GM19324 (cell line): ENCODE measurements around the gene UGT1A9.

Experiments
- ATAC-seq: cut with Tn5 transposase; IDR thresholded peaks from one replicate; pipeline ENCODE4 v1.9.1; 2021; ENCODE audit warnings: mild to moderate bottlenecking, moderate library complexity; ENCODE audit not compliant: unreplicated experiment, low FRiP score

The UGT1A9 gene

DNA sequence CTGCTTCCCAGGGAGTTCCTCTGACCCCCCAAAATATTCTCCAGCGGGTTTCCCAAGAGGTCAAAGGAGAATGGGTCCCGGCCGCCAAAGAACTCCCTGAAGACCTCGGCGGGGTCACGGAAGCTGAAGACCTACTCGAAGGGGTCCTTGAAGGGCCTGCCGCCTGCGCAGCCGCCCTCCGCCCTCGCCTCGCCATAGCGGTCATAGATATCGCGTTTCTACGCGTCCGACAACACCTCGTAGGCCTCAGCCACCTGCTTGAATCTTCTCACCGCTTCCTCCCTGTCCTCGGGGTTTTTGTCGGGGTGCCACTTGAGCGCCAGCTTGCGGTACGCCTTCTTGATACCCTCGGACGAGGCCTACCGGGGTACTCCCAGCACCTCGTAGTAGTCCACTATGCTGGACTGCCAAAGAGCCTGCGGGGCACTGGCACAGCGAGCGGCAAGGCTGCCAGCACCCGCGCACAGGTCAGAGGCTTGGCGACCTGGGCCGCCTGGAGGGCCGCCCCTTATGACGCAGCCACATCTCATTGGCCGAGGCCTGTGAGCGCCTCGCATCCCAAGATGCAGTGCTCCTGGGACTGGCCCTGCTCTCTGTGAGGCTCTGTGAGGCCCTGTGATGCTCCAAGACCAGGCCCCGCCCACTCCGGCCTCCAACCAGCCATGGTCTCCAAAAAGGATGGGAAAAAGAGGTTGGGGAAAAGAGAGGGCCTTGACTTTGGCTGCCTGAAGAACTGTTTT lies 83.3 kb downstream of the UGT1A9 start:
- ATAC-seq: no peak

DNA sequence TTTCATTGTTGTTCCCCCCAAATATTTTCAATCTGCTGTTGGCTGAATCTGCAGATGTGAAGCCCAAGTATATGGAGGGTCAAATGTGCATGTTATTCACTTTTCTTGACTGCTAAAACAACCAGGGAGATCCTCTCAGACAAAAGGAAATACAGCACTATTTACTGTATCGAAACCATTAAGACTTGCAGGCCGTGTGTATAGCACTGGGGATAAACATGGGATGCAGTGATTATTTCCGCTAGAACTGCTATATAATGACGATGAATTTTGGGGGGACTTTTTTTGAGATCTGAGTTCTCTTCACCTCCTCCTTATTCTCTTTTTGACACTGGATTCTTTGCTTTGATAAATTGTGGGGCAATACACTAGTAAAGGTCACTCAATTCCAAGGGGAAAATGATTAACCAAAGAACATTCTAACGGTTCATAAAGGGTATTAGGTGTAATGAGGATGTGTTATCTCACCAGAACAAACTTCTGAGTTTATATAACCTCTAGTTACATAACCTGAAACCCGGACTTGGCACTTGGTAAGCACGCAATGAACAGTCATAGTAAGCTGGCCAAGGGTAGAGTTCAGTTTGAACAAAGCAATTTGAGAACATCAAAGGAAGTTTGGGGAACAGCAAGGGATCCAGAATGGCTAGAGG lies 84.9 kb downstream of the UGT1A9 start:
- ATAC-seq: no peak

DNA sequence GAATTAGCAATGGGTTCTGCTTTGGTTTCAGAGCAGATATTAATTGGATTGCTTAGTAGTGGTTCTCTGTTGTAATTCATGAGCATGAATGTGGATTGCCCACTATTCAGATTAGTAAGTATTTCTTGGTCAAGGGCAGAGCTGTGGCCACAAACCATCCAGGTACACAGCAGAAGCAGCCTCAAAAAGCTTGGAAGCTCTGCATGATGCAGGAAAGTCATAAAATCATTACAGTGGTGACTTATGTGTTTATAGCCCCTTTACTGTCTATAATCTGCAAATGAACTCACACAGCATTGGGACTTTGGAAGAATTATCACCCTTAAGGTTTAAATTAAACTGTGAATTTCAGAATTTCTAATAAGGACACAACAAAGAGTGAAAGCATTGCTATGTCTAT lies 86.4 kb downstream of the UGT1A9 start:
- ATAC-seq: no peak

DNA sequence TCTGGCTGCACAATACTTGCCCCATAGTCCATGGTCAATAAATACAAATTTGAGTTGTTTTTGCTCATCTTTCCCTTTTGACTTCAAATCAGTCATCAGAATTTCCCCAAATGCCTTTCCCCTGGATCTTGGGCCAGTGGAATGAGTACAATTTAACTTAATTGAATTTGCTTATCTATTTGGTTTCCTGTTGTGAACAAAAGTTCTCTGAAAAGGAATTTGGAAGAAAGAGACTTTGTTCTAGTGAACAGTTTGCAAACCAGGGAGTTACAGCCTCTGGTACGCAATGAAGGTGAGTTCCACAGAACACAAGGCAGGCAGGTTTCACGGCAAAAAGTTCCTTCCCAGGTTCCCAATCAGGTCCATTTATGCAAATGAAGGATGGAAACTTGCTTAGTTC lies 87.2 kb downstream of the UGT1A9 start:
- no peak for ATAC-seq

DNA sequence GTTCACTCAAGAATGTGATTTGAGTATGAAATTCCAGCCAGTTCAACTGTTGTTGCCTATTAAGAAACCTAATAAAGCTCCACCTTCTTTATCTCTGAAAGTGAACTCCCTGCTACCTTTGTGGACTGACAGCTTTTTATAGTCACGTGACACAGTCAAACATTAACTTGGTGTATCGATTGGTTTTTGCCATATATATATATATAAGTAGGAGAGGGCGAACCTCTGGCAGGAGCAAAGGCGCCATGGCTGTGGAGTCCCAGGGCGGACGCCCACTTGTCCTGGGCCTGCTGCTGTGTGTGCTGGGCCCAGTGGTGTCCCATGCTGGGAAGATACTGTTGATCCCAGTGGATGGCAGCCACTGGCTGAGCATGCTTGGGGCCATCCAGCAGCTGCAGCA lies 88.3 kb downstream of the UGT1A9 start, which contains the start of gene UGT1A1:
Gene UGT1A1, plus strand, starts transcription at position 228 of the 400 bp plus-strand sequence. Its CDS starts 18 bp downstream, at position 246.
- ATAC-seq: no peak

DNA sequence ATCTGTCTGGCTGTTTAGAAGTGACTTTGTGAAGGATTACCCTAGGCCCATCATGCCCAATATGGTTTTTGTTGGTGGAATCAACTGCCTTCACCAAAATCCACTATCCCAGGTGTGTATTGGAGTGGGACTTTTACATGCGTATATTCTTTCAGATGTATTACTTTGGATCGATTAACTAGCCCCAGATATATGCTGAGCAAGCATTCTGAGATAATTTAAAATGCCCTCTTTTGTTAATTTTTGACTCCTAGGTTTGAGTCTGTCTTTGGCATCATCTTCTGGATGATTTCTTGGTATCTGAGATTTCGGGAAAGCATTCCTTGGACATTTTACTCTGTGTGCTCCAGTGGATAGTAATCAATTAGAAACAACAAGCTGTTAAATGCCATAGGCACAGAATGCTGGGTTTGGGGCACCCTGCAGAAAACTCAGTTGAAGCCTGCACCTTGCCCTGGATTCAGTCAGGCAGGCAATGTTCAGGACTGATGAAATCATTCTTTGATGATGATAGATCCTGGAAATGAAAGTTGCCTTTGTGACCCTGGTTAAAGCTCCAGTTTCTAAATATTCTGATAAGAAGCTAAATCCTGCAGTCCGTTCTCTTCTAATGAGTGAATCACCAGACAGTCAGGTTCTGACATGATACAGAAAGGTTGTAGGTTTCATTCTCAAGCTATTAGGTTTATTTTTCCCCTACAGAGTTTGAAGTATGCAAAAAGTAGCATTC lies 89.5 kb downstream of the UGT1A9 start:
- no peak for ATAC-seq

DNA sequence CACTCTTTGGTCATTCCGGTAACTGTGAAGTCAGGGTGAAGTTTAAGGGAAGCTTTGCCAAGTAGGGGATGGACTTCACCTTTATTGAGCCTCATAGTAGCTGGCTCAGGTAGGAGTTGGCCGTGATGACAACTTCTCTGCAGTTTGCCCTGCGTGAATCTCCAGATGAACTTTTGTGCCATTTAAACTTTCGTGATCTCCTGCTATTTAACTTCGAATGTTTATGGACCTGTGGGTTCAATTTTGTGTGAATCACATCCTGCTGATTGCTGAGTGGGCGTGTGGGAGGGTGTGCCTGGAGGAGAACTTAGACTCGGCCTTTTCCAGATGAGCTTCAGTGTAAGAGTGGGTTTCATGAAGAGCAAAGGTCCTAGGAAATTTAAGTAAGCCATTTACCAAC lies 92.6 kb downstream of the UGT1A9 start:
- ATAC-seq: no peak

DNA sequence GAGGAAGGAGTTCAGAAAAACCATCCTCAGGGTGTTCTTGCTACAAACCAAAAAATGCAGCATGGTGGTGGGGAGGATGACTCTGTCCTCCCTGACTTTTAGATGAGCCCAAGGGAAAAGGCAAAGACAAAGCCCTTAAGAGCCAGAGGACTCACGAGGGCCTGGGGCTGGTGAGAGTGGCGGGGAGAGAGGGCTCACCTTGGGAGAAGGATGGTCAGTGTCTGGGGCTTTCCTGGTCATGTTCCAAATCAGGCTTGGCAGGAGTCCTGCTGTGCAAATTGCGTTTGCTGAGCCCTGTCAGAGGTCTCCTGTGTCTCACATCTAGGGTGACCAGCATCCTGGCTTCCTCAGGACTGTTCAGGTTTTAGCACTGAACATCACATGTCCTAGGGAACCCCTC lies 93.1 kb downstream of the UGT1A9 start:
- no peak for ATAC-seq

DNA sequence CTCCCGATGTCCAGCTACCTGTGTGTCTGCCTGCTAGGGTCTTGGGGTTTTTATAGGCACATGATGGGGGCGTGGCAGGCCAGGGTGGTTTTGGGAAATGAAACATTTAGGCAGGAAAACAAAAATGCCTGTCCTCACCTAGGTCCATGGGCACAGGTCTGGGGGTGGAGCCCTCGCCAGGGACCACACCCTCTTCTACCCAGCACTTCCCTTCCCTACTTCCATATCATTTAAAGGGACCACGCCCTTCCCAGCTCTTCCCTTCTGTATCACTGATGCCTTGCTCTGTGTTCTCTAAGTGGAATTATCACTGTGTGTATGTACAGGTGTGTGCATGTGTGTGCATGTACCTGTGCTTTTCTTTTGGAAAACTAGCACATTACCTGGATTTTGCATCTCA lies 94.7 kb downstream of the UGT1A9 start:
- ATAC-seq: no peak

DNA sequence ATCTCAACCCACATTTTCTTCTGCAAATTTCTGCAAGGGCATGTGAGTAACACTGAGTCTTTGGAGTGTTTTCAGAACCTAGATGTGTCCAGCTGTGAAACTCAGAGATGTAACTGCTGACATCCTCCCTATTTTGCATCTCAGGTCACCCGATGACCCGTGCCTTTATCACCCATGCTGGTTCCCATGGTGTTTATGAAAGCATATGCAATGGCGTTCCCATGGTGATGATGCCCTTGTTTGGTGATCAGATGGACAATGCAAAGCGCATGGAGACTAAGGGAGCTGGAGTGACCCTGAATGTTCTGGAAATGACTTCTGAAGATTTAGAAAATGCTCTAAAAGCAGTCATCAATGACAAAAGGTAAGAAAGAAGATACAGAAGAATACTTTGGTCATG lies 96.4 kb downstream of the UGT1A9 start:
- no peak for ATAC-seq

DNA sequence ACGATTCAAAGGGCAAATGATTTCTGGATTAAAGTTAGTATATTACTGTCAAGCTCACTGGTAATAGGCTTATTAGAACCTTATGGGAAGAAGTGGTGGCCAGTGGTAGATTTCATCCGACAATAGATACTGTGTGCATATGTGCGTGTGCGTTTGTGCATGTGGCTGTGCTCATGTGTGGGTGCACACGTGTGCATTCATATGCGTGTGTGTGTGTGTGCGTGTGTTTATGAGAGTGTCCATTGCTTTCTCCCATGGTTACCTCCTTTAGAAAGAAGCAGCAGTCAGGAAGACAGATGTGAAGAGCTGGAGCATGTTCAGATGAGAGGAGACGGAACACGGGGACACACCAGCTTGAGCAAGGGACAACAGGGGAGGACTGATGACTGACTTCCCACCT lies 97.6 kb downstream of the UGT1A9 start:
- ATAC-seq: no peak

DNA sequence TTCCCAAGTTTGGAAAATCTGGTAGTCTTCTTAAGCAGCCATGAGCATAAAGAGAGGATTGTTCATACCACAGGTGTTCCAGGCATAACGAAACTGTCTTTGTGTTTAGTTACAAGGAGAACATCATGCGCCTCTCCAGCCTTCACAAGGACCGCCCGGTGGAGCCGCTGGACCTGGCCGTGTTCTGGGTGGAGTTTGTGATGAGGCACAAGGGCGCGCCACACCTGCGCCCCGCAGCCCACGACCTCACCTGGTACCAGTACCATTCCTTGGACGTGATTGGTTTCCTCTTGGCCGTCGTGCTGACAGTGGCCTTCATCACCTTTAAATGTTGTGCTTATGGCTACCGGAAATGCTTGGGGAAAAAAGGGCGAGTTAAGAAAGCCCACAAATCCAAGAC lies 100.5 kb downstream of the UGT1A9 start:
- ATAC-seq: no peak

DNA sequence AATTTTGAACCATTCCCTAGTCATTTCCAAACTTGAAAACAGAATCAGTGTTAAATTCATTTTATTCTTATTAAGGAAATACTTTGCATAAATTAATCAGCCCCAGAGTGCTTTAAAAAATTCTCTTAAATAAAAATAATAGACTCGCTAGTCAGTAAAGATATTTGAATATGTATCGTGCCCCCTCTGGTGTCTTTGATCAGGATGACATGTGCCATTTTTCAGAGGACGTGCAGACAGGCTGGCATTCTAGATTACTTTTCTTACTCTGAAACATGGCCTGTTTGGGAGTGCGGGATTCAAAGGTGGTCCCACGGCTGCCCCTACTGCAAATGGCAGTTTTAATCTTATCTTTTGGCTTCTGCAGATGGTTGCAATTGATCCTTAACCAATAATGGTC lies 100.9 kb downstream of the UGT1A9 start:
- no peak for ATAC-seq

DNA sequence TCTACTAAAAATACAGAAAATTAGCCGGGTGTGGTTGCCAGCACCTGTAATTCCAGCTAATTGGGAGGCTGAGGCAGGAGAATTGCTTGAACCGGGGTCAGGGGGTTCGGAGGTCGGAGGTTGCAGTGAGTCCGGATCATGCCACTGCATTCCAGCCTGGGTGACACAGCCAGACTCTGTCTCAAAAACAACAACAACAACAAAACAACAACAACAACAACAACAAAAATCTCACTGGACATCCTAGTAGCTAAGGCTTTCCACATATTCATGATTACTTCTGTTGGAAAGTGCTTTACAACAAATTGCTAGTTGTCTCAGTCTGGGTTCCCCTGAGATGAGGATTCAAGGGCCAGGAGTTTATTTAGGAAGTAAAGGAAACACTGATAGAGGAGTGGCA lies 102.2 kb downstream of the UGT1A9 start:
- ATAC-seq: no peak

DNA sequence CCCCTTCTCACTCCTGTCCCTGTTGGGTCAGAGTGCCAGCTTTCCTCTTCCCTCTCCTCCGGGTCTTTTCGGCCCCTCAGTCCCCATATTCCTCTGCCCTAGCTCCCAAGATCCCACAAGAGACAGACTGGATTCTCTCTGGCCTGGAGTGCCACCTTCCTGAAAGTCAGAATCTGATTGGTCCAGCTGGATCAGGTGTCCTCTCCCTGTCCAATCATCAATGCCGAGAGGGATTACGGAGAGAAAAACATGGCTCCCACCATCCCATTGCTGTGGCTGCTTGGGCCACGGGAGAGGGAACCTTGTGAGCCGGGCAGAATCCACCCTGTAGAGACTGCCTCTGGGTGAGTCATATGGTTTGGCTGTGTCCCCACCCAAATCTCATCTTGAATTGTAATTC lies 103.7 kb downstream of the UGT1A9 start:
- ATAC-seq: no peak

DNA sequence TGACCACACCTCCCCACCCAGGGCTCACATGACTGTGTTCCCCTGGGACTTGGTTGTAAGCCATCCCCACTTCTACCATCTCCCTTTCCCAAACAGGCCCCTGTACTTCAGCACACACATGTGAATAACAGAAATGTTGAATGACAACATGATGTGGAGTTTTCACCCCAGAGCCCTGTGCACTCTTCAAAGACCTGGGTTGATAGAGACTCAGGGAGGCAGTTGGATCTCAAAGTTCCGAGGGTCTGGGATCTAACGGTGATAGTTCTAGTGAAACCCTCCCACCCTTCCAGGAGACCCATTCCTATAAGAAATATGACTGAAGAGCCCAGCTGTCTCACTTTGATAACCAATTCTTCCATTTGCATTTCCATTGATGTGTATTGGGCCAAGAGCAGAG lies 106.3 kb downstream of the UGT1A9 start, which contains the start of gene MROH2A:
Gene MROH2A, plus strand, starts transcription at position 301 of the 400 bp plus-strand sequence. CDS start 1,029 bp downstream, outside the sequence.
- no peak for ATAC-seq

DNA sequence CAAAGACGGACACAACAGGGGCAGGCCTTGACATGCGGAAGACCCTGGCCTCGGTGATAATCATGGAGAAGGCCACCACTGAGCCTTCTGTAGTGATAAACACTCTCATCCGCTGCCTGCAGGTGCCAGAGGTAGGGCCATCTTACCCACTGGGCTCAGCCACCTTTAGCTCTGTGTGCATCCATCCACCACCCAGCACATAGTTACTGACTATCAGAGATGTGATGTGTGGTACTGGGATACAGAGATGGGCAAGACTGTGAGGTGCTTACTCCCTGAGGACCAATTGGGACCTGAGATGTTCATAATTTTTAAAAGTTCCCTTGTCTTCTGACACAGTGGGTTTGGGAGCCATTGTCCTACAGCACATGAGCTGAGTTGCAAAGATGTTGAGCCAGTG lies 108.0 kb downstream of the UGT1A9 start:
- no peak for ATAC-seq

DNA sequence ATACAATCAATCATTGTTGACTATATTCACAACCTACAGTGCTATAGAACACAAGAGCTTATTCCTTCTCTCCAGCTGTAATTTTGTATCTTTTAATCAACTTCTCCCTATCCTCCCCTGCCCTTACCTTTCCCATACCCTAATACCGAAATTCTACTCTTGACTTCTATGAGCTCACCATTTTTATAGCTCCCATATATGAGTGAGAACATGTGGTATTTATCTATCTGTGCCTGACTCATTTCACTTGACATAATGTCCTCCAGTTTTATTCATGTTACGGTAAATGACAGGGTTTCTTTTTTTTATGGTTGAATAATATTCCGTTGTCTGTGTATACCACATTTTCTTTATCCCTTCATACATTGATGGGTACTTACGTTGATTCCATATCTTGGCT lies 109.1 kb downstream of the UGT1A9 start:
- ATAC-seq: no peak

DNA sequence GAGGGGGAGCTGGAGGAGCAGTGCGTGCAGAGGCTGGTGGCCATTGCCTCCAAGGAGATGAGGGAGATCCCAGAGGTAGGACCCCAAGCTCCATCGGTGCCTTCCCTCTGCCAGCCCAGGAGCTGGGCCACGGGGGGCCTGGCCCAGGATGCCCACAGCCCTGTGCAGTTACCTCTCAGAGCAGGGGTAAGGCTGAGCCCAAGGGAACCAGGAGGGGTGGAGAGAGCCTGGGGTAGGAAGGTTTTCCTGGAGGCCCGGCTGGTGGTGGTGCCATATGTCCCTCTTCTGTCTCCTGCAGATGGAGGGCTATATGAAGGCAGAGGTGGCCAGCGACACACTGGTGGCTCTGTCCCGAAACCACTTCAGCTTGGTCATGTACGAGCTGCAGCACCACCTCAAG lies 117.9 kb downstream of the UGT1A9 start:
- ATAC-seq: no peak

DNA sequence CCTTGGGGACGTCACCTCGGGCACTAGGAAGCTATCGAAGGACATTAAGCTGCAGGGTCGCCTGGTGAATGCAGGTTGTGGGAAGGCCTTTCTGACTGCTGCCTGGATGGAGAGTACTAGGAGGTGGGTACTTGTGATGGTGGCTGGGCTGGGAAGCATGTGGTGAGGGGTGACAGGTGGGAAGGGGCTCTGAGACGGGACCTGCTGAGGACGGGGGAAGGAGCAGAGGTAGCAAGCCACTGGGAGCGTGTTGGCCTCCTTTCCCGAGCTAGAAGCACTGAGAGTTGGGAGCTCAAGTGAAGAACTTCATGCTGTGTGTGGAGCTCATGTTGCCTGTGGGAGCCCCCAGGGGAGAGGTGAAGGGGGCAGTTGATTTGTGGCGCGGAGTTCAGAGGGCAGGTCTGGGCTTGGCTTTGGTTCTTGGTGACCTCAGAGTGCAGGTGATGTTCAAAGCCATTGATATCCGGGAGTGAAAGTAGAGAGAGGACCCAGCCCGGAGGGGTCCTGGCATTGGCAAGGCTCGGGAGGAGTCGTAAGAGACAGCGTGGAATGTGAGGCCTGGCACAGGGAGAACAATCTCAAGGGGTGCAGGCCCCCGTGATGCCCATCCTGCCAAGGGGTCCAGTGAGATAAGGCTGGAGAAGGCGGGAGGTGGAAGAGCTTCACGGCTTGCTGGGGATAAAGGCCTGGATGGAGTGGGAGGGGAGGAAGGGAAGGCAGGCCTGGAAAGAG lies 119.6 kb downstream of the UGT1A9 start:
- ATAC-seq: no peak

DNA sequence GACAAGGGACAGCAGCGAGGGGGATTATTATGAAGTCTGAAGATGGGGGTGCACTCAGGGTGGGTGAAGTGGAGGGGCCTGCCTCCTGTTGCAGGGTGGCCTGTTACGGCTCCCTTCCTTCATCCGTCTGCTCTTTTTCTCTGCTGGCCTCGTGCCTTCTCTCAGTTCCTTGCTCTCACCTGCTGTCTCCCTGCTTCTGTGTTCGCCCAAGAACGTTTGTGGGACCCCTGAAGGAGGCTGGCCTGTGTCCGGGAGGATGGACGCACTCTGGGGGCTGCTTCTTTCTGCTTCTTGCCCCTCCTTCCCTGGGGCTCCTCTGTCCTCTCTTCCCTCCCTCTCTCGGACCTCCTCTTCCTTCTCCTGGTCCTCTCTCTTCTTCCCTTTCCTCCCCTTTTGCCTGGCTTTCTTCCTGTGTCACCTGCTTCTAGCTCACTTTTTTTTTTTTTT lies 120.2 kb downstream of the UGT1A9 start:
- ATAC-seq: no peak
